ENCODE data around the gene DNAJC8. TPM values are rescaled to one million over a fixed set of nuclear protein-coding genes. Genes with fewer than 3 reads are reported as not detected.

DNAJC8 gene
- polyA plus RNA-seq, 1 of the 3 experiments (the other 2 are of a cell fraction) = 50.9 TPM

- TF ChIP-seq ELF1 (IDR thresholded peaks at IDR 0.05) (no peak), RFX5 (IDR thresholded peaks at IDR 0.05; ENCODE audit: low read length) (no peak; the same call in 1 of the 2 replicates), MAX (IDR thresholded peaks at IDR 0.05; ENCODE audit: low read depth) (peak; percentile 86), ZBTB33 (IDR thresholded peaks at IDR 0.05; ENCODE audit: borderline replicate concordance, low read depth) (0 out of 2 replicates have a peak, but pooled peaks have one; percentile 15), NFIC (IDR thresholded peaks at IDR 0.05; ENCODE audit: borderline replicate concordance) (no peak), FOXJ3 (CRISPR knock-in tag; IDR thresholded peaks at IDR 0.05) (no peak), MEF2A (IDR thresholded peaks at IDR 0.05; ENCODE audit: borderline replicate concordance, low read depth) (no peak), GATA2 (CRISPR knock-in tag; IDR thresholded peaks at IDR 0.05) (no peak), RAD21 (IDR thresholded peaks at IDR 0.05; ENCODE audit: low read length) (no peak), YY1 (IDR thresholded peaks at IDR 0.05; ENCODE audit: low read depth) (peak; percentile 95), EP300 (IDR thresholded peaks at IDR 0.05; ENCODE audit: borderline replicate concordance in 1 of 2, low read depth in 1 of 2, low read length in 1 of 2) (no peak)
Measured at GRCh38 chr1:28232558-28233263, at the start of gene DNAJC8 (continued).

- TF ChIP-seq FOXM1 (IDR thresholded peaks at IDR 0.05; ENCODE audit: low read depth) = no peak
- TF ChIP-seq CHD2 (IDR thresholded peaks at IDR 0.05; ENCODE audit: low read length, partially characterized antibody) = no peak
- no peak for TF ChIP-seq MEF2A (IDR thresholded peaks at IDR 0.05; ENCODE audit: borderline replicate concordance, low read depth)
- no peak for TF ChIP-seq RFX5 (IDR thresholded peaks at IDR 0.05; ENCODE audit: low read length)
- TF ChIP-seq FOSL2 (IDR thresholded peaks at IDR 0.05; ENCODE audit: borderline replicate concordance, low read depth) = no peak
- no peak for TF ChIP-seq FOXJ3 (CRISPR knock-in tag; IDR thresholded peaks at IDR 0.05)
- TF ChIP-seq EZH2phosphoT487 (IDR thresholded peaks at IDR 0.05; ENCODE audit: borderline replicate concordance, low read depth) = no peak
- TF ChIP-seq TCF12 (IDR thresholded peaks at IDR 0.05) = no peak
- no peak for TF ChIP-seq IRF3 (IDR thresholded peaks at IDR 0.05; ENCODE audit: low read depth, low read length)
- TF ChIP-seq GATA2 (CRISPR knock-in tag; IDR thresholded peaks at IDR 0.05) = no peak
- Histone ChIP-seq H3K4me2 (no peak overlapping the region), H3K9me3 (no peaks in the 10 kb centered on the region), H3K36me3 (replicated peaks in 1 of 2; ENCODE audit: control insufficient read depth in 1 of 2, insufficient read depth in 2 of 2, low read length in 1 of 2) (peaks cover 42 to 50% of the 10 kb centered on the region in 2 experiments), H4K20me1 (ENCODE audit: insufficient read depth) (peaks cover 9% of the 10 kb centered on the region; the same call in 1 of the 2 replicates), H3K79me2 (ENCODE audit: insufficient read depth) (peaks cover 4% of the 10 kb centered on the region; the same call in 1 of the 2 replicates), H3K9ac (no peak overlapping the region), H3K4me1 (ENCODE audit: control insufficient read depth in 1 of 2, insufficient read depth in 2 of 2, low read depth in 1 of 2, low read length in 1 of 2) (no peaks in the 10 kb centered on the region), H3K4me3 (ENCODE audit: low read depth in 2 of 2, low read length in 1 of 2) (no peak overlapping the region), H3K9me2 (no peaks in the 10 kb centered on the region), H3F3A (replicated peaks; ENCODE audit: insufficient read depth) (peaks cover 22% of the 10 kb centered on the region), H3K27ac (ENCODE audit: low read depth in 2 of 2, low read length in 1 of 2) (no peak overlapping the region), H2AFZ (ENCODE audit: low read depth) (no peak overlapping the region), H3K27me3 (ENCODE audit: insufficient read depth) (no peaks in the 10 kb centered on the region)
- CTCF ChIA-PET = interaction anchor here (1.3 kb wide), 1 partner anchor 33 kb away, joined by 3 read pairs; no protein-coding TSS in a partner anchor
- POLR2A ChIA-PET = no interaction called here
- 89% methylated on average over 6 of the region's 14 CpGs for WGBS (ENCODE audit: low lambda C conversion rate)
- DNase-seq = no peak
Measured at GRCh38 chr1:28281608-28282425, 49.0 kb upstream of the DNAJC8 start.
